ENCODE data around the gene TSHR.

The TSHR gene

DNA sequence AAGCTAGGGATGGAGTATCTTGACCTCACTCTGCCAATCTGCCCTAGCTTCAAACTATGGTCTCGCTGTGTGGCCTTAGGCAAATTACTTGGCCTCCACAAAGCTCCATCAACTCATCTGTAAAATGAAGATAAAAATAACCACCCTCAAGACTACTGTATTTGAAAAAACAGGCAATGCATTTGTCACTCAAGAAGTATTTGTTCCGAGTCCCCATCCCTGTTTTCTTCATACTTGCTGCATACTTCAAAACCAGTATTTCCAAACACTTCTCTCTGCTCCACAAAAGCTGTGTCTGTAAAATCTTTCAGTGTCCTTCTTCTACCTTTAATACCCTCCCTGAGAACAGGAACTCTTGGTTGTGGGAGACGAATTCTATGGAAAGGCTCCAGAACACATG, 217.5 kb downstream of the TSHR start:
- DNase-seq, result no peak

DNA sequence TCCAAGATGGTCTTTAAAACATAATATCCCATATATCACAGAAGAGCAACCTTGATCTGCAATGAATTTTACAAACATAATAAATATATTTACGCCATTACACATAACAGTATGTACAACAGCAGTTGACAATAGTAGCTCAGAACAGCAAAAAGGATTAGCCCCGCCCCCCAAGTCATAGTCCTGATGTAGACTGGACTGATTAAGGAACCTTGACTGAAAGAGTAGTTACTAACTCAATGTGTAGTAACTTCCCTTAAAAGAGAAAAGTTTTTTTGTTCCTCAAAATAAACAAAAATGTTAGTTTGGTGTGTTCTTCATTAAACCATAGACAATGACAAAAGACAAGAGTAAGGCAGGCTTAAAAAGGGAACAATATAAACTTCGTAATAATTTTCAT, 220.8 kb downstream of the TSHR start:
- peak in 3 of 56 donors; percentile 5 to 21 (median 18) for DNase-seq

DNA sequence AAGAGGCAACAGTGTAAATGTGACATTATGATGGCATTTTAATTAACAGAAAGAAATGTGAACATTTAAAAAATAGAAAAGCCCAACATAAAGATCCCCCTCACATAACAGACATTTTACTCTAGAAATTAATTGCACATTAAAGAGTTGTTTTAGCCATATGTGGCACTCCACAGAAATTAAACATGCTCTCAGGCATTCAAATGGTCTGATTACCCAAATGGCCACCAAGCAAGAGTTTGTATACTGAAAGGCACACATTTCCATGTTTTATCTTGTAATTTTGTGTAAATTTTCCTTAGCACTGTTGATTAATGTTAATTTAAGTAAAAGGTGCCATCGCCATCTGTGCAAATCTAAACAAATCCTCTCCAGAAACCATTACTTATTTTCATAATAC, 221.8 kb downstream of the TSHR start:
- DNase-seq, result no peak

DNA sequence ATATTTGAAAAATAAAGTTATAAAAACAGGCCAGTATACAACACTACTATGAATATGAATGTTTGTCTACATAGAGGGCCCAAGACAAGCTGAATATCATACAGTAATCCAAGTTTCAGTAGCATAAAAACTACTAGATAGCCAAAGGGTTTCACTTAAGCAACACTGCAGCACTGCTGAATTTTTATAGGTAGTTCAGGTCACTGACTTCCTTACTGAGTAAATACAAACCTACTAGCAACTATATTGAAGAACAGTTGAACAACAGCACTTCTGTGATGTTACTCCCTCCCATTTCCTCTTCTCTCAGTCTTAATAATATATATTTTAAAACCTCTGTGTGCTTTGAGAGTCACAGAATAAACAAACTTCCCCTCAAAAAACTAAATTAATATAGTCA, 222.6 kb downstream of the TSHR start:
- DNase-seq, result no peak

DNA sequence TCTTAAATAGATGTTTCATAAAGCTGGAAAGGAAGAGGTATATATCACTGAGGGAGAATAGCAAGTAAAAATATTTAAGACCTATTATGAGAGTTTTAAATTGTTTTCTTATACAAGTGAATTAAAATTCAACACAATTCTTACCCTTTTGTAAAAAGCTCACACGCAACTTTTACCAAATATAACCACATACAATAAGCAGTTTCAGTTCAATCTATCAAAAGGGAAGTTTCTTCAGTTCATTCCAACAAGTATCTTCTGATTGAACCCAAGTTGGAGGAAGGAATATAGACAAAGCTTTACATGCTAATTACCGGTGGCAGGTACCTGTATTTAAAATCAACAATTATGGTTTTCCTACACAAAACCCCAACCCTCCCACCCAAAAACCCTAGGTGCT, 224.2 kb downstream of the TSHR start:
- no peak for DNase-seq

DNA sequence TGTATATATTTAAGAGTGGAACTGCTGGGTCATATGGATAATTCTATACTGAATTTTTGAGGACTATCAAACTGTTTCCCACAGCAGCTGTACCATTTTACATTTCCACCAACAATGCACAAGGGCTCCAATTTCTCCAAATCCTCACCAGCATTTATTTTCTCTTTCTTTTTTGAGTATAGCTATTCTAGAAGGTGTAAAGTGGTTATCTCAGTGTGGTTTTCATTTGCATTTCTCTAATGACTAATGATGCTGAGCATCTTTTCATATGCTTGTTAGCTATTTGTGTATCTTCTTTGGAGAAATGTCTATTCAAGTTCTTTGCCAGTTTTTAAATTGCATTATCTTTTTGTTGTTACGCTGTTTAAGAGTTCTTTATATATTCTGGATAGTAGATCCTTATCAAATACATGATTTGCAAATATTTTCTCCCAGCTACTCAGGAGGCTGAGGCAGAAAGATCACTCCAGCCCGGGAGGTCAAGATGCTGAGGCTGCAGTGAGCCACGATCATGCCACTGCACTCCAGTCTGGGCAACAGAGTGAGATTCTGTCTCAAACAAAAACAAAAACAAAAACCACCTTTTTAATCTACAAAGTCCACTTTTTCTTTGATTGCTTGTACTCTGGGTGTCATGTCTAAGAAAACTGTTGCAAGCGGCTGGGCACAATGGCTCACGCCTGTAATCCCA, 232.6 kb downstream of the TSHR start:
- no peak for DNase-seq

DNA sequence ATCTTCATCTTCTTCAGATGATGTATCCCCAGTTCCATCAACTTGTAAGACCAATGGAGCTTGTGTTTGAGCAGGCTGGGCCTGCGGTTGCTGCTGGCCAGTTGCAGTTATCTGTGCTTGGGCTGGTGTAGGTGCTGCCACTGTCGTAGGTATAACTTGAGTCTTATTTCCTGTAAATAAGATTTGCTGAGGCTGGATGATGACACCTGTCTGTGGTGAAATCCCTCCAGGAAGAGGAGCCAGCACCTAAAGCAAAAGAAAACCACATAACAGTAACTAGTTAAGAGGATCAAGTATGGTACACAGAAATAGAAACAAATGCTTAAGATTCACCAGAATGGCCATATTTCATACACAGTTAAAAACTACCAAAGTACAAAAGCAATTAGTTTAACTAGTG, 237.2 kb downstream of the TSHR start:
- DNase-seq, result no peak

DNA sequence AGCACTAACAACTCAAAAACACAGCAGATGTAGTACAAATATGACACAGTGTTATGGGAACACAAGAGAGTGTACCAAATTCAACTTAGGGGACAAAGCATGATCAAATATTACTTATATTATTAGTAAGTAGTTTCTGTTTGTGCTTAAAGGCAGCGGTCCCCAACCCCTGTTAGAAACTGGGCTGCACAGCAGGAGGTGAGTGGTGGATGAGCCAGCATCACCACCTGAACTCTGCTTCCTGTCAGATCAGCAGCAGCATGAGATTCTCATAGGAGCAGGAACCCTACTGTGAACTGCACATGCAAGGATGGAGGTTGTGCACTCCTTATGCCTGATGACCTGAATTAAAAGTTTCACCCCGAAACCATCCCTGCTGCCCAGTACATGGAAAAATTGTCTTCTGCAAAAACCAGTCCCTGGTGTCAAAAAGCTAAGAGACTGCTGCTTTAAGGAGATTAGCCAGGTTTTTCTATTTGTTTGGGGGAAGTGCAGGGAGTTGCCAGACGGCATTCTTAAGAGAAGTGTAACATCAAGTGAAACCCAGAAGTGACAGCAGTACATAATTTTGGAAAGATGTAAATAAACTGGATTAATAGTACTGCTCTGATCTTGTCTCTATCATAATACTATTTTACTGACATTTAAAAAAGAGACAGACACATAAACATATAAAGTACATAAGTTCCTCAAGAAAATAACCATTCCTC, 238.7 kb downstream of the TSHR start:
- DNase-seq, result no peak
